T1000 (cell line): ENCODE data around the gene CAPN10.

Experiments used
- DNase-seq: peaks from one replicate; lab custom pipeline; 2025; ENCODE audit warnings: mixed read lengths; lab: John Stamatoyannopoulos, UW

CAPN10 gene

DNA sequence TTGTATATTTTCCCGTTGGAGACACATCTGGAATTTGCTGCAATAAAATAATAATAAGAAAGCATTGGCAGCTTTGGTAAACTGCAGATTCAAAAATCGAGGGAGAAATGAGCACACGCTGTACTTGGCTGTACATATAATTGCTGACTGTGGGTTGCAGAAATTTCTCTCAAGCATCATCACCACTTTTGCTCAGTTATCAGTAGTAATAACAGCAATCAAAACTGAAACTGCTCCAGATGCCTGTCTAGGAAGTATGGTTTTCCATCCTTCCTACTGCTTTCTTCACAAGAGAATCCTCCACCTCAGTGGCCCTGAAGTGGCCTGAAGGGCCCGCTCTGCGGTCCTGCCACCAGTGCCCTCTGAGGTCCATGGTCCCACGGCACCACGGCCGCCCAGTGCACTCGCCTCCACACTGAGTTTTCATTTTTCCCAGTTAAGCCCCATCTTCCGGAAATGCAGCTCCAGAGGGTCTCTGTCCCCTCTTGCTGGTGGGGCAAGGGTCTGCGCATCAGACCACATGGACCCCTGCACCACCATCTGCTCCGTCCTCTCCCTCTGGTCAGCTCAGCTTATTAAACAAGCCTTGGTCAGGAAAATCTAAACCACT lies 22.5 kb upstream of the CAPN10 start:
- no peak for DNase-seq

DNA sequence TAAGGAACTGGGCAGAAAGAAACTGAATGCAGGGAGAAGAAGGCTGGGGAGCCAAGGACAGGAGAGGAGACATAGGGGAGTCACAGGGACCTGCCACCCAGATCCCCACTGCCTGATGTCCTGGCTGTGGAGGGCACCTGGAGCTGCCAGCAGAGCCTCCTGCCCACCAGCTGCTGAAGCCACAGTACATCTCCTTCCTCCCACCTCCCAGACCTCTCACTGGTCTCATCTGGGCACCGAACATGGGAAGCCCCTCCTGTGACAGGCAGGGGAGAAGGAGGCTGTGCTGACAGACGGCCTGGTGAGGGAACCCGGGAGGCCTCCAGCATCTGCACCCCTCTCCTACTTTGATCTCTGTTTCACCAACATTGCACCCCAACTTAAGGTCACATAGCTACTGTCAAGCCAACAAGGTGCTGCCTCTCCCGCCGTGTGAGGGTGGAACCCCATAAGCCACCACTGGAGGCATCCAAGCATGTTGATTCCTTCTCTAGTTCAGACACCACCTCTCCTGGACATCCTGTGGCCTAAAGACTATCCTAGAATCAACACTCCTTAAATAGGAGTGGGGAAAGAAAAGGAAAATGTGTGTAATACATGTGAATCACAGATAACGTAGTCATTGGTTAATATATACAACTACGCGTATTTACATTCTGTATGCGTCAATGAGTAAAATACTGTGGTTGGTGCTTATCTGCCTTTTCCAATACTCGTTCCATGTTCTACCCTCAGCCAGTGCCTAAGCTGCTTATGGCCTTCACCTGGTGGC lies 21.8 kb upstream of the CAPN10 start:
- no peak for DNase-seq

DNA sequence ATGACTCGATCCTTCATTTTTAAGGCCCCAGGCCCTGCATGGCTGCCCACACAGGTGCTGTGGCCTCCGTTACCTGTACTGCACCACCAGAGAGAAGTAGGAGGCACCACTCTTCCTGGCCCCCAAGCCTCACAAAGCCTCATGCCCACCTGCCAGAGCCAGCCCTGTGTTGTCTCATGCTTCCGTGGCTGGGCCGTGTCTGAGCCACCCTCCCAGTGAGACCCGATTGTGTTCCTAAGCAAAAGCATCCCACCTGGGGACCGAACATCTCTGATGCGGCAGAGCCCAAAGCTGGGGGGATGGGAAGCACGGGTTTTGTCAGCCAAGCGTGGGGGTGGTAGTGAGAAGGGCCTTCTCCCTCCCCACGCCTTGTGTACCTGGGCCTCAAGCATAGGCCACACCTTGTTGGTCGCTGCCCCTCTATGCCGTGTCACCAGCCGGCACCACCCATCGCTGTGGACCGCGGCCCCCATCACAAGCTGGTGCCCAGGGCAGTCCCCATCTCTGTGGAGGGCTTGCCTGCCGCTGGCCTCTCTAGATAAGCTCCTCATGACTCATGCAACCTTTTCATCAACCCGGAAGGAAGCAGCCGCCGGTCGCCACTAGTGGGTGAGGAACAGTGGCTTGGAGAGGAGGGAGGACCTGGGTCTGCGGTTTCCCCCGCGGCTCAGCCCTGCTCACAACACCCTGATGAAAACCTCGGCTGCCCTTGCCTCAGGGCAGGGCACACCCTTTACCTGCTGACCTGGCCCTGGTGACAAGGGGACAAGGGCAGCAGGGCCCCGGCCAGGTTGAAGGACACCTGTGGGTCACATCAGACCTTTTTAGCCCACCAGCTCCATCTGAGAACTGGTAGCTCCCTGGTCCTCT lies 21.0 kb upstream of the CAPN10 start:
- DNase-seq = peak; percentile 49

DNA sequence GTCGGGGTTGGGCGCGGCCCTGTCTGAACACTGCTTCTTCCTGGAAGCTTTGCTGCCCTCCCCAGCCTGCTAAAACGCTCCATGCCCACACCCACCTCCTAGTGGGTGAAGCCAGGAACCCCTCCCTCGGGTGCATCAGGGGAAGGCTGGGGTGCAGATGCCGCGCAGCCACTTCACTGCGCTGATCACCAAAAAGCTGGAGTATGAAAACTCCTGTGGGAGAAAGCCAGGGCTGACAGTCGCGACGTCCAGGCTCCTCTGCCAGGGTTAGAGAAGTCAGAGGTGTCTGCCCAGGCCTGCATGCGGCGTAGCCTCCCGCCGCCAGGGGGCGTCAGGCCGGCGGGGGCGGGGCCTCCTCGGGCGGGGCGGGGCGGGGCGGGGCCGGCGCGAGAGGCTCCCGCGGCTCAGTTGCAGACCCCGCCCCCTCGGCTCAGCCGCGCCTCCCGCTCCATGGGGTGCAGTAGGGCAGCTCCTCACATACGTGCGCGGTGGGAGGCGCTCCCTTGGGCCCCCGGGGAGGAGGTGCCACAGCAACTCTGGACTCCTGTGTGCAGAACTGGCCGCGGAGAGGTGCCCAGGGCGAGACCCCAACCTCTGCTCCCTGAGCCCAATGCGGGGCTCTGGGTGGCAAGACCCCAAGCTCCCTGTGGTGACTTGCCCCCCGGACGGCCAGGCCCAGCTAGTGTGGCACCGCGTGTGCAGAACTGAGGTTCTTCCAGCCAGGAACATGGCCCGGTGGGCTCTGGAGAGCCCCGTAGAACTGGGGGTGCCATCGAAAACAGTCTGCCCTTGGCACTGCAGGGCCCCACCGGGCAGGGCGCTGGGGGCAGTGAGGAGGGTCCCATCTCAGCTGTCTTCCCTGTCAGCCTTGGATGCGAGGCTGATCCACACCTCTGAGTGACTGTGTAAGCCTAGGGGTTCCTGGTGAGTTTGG lies 20.1 kb upstream of the CAPN10 start:
- DNase-seq = peak; percentile 73

DNA sequence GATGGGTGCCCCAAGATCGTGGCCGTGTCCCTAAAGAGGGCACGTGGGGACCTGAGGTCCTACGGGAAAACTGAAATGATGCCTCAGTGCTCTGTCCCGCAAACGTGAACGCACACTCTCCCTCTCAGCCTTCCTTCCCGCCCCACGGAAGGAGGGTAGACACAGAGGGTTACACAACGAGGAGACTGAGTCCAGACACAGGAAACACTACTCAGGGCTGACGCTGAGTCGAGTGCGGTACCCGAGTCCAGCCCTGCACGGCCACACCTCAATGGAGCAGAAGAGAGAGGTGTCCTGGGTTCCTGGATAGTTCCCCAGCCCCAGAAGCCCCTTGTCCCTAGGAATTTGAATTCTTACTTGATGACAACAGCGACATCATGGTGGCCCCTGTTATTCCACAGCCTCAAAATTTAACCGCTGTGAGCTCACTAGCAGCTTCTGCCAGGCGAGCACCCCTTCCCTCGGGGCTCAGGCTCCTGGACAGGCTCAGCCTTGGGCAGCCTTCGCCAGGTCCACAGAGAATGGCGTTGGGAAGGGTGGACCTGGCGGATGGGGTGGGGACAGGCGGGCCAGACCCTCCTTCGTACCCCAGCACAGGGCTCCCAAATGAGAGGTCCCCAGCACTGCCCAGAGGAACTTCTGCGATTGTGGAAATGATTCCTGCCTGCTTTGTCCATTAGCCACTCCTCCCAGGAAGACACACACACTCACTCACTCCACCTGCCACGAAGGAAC lies 19.2 kb upstream of the CAPN10 start:
- DNase-seq = no peak

DNA sequence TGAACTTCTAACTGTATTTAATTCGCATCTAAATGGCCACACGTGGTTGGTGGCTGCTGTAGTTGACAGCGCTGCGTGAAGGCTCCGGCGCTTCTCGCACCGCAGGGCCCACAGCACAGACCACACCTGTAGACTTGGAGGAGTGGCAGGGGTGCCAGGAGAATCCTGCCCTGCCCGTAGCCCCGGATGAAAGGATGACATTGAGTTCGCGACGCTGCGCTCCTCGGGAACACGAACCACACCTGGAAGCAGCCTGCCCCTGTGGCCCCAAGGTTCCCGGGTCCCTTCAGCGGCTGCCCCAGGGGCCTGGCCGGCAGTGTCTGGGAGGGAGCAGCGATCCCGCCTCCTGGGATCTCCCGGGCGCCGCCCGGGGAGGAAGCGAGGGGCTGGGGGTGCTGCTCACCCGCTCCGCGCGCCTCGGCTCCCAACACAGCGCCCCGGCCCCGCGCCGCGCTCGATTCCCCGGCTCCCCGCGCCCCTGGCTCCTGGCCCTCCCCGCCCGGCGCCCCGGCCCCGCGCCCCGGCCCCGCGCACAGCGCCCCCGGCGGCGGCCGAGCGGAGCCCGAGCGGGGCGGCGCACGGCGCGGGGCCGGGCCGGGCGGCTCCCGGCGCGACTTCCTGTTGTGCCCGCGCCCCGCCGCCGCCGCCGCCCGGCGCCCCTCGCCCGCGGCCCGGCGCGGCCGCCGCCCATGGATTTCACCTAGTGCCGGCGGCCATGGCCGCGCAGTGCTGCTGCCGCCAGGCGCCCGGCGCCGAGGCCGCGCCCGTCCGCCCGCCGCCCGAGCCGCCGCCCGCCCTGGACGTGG lies 18.5 kb upstream of the CAPN10 start, which contains the start of gene RNPEPL1:
Gene RNPEPL1 (plus strand): TSS at position 613 of the 806 bp plus-strand sequence. CDS start 103 bp downstream, at position 716.
- DNase-seq = no peak

DNA sequence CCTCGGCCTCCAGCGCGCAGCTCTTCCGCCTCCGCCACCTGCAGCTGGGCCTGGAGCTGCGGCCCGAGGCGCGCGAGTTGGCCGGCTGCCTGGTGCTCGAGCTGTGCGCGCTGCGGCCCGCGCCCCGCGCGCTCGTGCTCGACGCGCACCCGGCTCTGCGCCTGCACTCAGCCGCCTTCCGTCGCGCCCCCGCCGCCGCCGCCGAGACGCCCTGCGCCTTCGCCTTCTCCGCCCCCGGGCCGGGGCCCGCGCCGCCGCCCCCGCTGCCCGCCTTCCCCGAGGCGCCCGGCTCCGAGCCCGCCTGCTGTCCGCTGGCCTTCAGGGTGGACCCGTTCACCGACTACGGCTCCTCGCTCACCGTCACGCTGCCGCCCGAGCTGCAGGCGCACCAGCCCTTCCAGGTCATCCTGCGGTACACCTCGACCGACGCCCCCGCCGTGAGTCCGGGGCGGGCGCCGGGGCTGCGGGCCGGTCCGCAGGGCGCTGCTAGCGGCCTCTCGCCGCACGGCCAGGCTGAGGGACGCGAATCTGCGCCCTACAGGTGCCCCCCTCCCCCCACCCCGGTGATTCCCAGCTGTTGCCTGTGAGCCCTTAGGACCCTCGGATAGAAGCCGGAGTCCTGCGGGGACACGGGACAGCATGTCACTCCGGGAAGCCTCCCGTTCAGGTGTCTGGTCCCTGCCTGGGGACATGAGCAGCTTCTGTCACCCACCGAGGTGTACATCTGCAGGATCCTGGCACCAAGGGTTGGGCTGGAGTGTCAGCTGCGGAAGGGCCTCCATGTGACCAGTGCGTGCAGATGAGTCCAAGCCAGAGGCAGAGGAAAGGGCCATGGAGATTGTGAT lies 17.6 kb upstream of the CAPN10 start:
- no peak for DNase-seq

DNA sequence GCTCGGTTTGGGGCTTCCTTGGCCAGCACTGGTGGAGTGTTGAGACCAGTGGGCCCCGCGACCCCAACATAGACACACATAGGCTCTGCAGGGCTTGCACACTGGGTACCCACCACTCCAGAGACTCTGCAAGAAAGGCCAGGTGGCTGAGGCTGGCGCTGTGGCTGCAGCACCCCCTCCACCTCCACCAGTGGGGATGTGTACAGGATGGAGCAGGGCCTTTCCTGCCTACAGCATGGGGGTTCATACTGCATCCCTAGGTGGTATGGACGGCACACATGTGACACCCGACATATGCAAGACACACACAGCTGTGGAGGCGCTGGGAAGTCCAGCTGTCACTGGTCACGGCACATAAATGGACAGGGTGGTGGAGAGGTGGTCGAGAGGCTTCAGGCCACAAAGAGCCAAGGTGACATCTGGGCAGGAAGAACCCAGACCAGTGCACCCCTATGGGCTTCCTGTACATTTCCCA lies 17.0 kb upstream of the CAPN10 start:
- DNase-seq = no peak

DNA sequence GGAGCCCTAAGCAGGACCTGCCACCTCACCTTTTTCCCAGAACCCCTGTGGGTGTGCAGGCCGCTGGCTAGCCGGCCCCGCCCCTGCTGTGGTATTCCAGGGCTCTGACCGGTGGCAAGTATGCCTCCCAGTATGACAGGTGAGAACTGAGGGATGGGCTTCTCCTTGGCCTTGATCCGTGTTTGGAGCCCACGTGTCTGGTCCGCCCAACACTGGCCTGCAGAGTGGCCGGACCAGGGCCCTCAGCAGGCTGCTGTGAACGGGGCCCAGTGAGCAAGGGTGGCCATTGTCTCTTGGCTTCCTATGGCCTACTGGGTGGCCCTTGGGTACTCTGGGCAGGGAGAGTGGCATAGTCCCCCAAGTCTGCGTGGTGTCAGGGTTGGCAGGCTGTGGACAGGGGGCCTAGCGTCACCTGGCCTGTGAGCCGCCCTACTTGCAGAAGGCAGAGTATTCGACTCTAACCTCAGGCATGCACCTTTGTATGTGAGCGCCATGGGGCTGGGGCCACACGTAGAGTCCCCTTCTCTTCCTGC lies 16.5 kb upstream of the CAPN10 start:
- no peak for DNase-seq

DNA sequence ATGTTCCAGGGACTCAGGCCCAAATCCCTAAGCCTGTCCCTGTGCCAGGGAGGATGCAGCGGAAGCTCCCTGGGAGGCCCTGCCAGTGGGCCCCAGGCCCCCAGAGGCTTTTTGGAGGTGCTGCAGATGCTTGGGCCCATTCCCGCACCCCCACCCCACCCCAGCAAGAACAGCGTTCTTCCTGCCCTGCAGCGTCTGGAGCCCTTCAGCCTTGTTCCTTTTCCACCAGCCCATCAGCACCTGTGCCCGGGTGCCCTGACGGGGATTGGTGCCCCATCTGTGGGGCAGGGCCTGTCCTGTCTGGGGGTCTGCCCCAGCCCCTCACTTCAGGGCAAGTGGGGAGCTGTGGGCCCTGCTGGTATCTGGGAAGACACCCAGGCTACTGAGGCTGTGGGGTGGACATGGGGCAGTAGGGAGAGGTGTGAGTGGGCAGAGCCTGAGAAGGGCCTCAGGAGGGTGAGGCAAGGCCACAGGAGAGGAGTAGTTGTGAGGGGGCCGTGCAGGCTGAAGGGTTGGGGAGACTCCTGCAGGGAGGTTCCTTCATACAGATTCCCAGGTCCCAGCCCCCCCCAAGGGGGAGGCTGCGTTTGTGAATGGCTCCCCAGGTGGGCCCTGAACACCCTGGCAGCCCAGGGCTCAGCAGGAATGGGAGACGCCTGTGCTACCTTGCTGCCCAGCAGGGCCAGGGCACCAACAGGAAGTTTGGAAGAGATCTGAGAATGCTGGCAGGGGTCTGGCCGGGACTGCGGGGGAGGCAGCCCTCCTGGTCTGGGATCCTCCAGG lies 15.8 kb upstream of the CAPN10 start:
- DNase-seq = no peak

DNA sequence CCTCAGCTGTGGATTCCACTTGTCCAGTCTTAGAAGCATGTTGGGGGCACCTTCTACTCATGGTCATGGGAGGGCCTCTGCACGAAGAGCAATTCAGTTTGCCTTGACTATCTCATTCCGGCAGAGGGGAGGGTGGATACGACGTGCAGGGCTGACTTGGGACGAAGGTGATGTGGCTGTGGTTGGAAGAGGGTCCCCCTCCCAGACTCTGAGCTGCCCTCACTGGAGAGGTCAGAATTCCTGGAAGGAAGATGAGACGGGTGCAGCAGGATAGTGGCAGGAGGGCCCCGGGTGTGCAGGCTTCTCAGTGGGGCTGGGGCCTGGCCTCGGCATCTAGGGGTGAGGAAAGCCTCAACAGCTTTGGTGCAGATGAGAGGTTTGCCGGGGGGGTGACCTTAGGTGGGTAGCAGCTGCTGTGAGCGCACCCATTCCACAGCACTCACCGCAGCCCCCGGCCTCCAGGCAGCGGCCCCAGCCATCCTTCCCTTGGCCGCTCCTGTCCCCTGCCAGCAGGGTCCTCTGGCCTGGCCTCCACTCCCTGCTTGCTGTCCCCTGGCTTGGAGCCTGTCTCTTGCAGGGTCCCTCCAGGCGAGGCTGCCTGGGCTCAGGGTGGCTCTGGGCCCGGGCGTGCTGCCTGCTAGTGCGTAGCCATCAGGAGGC lies 15.1 kb upstream of the CAPN10 start:
- DNase-seq = no peak

DNA sequence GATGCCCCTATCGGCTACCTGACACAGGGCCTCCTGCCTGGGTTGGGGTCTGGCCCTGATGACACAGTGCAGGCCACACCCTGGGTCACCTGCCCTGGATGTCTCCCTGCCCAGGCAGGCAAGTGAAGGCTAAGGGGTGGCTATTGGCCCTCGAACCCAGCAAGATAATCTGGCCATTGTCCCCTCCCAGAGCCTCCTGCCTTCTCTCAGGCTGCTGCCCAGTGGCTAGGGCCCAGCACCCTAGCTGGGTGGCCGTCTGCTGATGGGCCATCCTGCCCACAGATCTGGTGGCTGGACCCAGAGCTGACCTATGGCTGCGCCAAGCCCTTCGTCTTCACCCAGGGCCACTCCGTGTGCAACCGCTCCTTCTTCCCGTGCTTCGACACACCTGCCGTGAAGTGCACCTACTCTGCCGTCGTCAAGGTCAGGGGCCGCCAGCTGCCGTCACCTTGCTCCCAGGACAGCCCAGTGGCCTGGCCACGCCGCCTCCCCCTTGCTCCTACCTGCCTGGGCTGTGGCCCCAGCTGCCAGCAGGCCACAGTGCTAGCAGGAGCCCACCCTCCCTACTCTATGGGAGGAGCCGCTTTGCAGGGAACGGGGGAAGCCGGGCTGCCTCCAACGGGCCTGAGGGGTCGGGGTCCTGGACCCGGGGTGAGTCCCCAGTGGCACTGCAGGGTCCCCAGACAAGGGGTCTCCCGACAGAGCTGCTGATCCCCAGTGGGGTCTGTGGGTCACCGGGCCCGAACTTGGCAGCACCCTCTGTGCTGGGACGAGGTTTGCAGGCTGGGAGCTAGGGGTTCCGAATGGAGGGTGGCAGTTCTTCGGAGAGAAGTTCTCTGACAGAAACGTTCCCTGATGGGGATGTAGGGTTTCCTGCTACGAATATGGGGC lies 14.1 kb upstream of the CAPN10 start:
- no peak for DNase-seq

DNA sequence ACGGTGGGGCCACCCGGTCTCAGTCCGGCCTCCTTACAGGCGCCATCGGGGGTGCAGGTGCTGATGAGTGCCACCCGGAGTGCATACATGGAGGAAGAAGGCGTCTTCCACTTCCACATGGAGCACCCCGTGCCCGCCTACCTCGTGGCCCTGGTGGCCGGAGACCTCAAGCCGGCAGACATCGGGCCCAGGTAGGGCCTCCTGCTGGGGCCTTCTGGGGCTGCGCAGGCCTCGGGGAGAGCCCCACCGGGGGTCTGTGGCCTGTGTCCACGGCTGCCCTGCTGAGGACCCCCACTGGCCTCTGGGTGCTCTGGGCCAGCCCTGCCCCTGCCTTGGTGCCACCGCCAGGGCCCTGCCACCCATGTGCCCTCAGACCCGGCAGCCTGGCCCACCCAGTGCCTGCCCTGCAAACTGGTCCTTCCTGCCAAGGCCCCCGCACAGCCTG lies 13.4 kb upstream of the CAPN10 start:
- DNase-seq = no peak

DNA sequence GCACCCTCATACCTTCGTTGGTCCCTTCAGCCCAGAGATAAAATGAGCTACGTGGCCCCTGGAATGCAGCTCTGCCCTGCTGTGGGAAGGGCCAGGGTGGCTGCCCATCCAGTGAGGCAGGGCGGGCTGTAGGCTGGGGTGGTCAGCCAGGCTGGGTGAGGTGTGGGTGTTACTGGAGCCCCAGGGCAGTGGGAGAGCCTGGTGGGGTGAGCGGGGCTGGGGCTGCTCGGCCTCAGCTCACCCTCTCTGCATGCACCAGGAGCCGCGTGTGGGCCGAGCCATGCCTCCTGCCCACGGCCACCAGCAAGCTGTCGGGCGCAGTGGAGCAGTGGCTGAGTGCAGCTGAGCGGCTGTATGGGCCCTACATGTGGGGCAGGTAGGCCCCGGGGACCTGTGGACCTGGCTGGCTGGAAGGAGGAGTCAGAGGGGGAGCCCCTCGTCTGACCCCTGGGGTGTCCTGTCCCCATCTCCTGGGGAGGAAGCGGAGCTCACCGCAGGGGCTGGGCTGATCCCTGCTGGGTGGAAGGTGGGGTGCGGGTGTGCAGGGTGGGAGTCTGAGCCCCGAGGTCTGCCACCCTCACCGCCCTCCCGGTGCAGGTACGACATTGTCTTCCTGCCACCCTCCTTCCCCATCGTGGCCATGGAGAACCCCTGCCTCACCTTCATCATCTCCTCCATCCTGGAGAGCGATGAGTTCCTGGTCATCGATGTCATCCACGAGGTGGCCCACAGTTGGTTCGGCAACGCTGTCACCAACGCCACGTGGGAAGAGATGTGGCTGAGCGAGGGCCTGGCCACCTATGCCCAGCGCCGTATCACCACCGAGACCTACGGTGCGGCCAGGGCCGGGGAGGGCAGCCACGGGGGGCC lies 12.8 kb upstream of the CAPN10 start:
- no peak for DNase-seq
